HTERT RPE-1 (cell line): ENCODE measurements around the gene COMMD4.
"Not testable (repeated sequence)": the region's sequence is repeated elsewhere in the genome, so short reads cannot be mapped to it uniquely, and the experiment has no call there.

Source experiments
- in situ Hi-C: fragments of 300-500 bp; cut with MboI; formaldehyde crosslinking; loops from 4 replicates; pipeline ENCODE4 v1.14.3; 2020; ENCODE audit warnings: low sequenced_read_pairs

Gene COMMD4

DNA sequence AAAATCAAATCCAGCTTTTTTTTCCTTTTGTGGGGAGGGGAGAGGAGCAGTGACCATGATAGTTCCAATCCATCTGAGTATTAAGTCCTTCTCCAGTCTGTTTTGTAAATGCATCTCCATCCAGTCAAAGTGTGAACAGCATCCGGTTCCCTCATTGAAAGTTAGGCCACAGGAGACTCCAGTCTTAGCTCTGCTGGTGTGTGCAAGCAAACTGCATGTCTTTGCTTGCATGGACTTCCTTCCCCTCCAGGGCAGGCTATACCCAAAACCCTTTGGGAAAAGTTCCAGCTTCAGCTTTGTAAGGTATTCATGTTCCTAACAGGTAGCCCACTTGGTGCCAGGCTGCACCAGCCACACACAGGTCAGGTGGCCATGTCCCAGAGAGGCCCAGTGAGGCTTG lies 35.6 kb downstream of the COMMD4 start:
- in situ Hi-C loops, result no loop called here

DNA sequence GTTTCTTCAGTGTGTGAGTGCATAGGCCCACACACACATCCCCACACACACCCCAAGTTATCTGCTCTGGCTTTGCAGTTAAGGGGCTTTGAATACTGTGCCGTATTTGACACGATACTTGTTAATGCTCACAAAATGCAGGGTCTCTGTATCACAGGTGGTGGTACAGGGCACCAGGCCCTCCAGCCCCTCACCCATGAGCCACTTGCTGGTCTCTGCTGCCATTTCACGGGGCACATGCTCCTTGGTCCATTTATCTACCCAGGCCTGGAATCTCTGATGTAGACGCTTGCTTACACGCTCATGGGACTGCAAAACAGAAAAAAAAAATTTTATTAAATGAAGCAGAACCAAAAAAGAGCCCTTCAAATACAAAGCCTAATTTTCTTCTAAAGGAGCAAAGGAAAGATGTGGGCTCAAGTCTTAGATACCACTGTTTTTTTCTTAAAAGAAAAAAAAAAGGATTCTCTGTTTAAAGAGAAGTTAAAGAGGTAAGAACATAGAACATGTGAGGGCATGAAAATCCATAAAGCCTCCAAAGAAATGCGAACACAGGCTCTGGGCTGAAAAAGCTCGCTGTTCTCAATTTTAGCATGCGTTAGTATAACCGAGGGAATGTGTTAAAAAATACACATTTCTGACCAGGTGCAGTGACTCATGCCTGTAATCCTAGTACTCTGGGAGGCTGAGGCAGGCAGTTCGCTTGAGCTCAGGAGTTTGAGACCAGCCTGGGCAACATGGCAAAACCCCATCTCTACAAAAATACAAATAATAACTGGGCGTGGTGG lies 36.2 kb downstream of the COMMD4 start:
- in situ Hi-C loops, result no loop called here

DNA sequence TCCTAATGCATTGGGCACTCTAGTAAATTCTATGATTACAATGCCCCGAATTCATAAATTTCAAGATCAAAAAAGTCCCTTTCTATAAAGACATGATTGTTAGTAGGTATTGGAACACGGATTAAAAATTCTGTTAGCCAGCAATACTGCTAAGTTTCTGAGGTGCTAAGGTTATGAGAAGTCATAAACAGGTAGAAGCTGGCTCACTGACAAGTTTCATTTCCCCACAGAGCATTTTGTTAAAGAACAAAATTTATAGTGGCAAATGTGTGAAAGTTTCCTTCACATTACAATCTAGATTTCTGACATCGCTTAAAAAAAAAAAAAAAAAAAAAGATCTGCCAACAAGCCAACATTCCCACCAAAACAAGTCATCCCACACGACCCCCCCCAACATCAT lies 44.9 kb downstream of the COMMD4 start:
- in situ Hi-C loops, result no loop called here

DNA sequence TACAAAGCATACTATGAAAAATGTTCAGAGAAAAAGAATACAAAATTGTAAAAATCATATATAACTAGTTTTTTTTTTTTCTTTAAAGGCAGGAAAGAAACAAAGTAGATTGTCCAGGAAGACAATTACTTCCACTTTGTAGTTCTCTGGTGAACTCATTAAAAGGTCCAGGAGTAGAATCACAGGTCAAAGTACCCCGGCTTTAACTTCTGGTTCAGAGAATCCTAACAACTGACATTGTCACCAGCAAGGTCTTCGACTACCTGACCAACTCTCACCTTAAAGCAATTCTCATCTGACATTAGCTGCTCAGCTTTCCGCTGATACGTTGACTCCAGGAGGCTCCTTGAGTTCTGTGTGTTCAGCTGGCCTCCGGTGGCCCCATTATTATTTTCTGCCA lies 48.1 kb downstream of the COMMD4 start:
- in situ Hi-C loops, result not testable (repeated sequence)
